ENCODE data around the gene TPCN2. TPM values are rescaled to one million over a fixed set of nuclear protein-coding genes. Genes with fewer than 3 reads are reported as not detected.

Gene TPCN2
- total RNA-seq, 2 donors from 2014 or later = 4.2 to 5.3 TPM

GRCh38 chr11:69167130-69167915 is 118.6 kb downstream of the TPCN2 start:
- Histone ChIP-seq H3K27me3 (no peaks in the 10 kb centered on the region), H3K4me3 (no peak overlapping the region), H3K36me3 (no peaks in the 10 kb centered on the region), H3K4me1 (peaks cover 0 to 14% of the 10 kb centered on the region in 2 donors), H3K27ac (no peak overlapping the region), H3K9me3 (peaks cover 0 to 8% of the 10 kb centered on the region in 2 donors)
- DNase-seq (ENCODE audit: low spot score) = no peak
- TF ChIP-seq CTCF (IDR thresholded peaks at IDR 0.05) = no peak

- no peak for DNase-seq (ENCODE audit: low spot score)
- no peak overlapping the region for H3K27ac ChIP-seq
- H3K4me1 ChIP-seq = peaks cover 0 to 14% of the 10 kb centered on the region in 2 donors
- H3K4me3 ChIP-seq = no peak overlapping the region
- TF ChIP-seq CTCF (IDR thresholded peaks at IDR 0.05) = no peak
- H3K9me3 ChIP-seq = peaks cover 0 to 8% of the 10 kb centered on the region in 2 donors
- H3K27me3 ChIP-seq = no peaks in the 10 kb centered on the region
- H3K36me3 ChIP-seq = no peaks in the 10 kb centered on the region
These were observed 119.4 kb downstream of the TPCN2 start for GRCh38 chr11:69167916-69168691.

GRCh38 chr11:69169479-69169878 is 120.7 kb downstream of the TPCN2 start:
- H3K4me1 ChIP-seq = peaks cover 0 to 14% of the 10 kb centered on the region in 2 donors
- H3K27me3 ChIP-seq = no peaks in the 10 kb centered on the region
- no peaks in the 10 kb centered on the region for H3K9me3 ChIP-seq
- TF ChIP-seq CTCF (IDR thresholded peaks at IDR 0.05) = no peak
- H3K27ac ChIP-seq = no peak overlapping the region
- no peak overlapping the region for H3K4me3 ChIP-seq
- H3K36me3 ChIP-seq = no peaks in the 10 kb centered on the region
- no peak for DNase-seq (ENCODE audit: low spot score)

GRCh38 chr11:69170704-69171103 is 122.0 kb downstream of the TPCN2 start:
- TF ChIP-seq CTCF (IDR thresholded peaks at IDR 0.05) = no peak
- Histone ChIP-seq H3K4me1 (peaks cover 0 to 14% of the 10 kb centered on the region in 2 donors), H3K27me3 (no peaks in the 10 kb centered on the region), H3K9me3 (no peaks in the 10 kb centered on the region), H3K27ac (no peak overlapping the region), H3K4me3 (no peak overlapping the region), H3K36me3 (no peaks in the 10 kb centered on the region)
- DNase-seq (ENCODE audit: low spot score) = no peak

- no peak for DNase-seq (ENCODE audit: low spot score)
- Histone ChIP-seq H3K27ac (no peak overlapping the region), H3K27me3 (no peaks in the 10 kb centered on the region), H3K4me1 (peaks cover 0 to 6% of the 10 kb centered on the region in 2 donors), H3K4me3 (no peak overlapping the region), H3K36me3 (no peaks in the 10 kb centered on the region), H3K9me3 (no peaks in the 10 kb centered on the region)
- TF ChIP-seq CTCF (IDR thresholded peaks at IDR 0.05) = no peak
These were observed 122.9 kb downstream of the TPCN2 start for GRCh38 chr11:69171476-69172240.
